Uterus (tissue), 4 donors: ENCODE data around the gene AGMO. TPM values are rescaled to one million over a fixed set of nuclear protein-coding genes. Genes with fewer than 3 reads are reported as not detected.

Experiments
- DNase-seq, 2 donors: peaks; one replicate each; pipeline ENCODE4 v3.0.0-alpha.2; 2019 to 2020
- H3K27ac ChIP-seq, 2 donors: fragments of 200-600 bp; sonication (generic); 1 replicate in 1 of 2; 2 replicates in 1 of 2; pipeline ENCODE4 v1.5.1; 2016 to 2018
- H3K27me3 ChIP-seq, 2 donors: fragments of 200-600 bp; sonication (generic); one replicate each; pipeline ENCODE4 v1.5.1; 2018 to 2019; ENCODE audit warnings: control low read depth in 1 of 2
- H3K36me3 ChIP-seq, 2 donors: fragments of 200-600 bp; sonication (generic); one replicate each; pipeline ENCODE4 v1.5.1; 2019; ENCODE audit warnings: control low read depth in 1 of 2
- H3K4me1 ChIP-seq, 2 donors: fragments of 200-600 bp; sonication (generic); one replicate each; pipeline ENCODE4 v1.5.1; 2018 to 2019; ENCODE audit warnings: control low read depth in 1 of 2
- H3K4me3 ChIP-seq, 2 donors: fragments of 200-600 bp; sonication (generic); 1 replicate in 1 of 2; 2 replicates in 1 of 2; pipeline ENCODE4 v1.5.1; 2018 to 2019; ENCODE audit warnings: mild to moderate bottlenecking in 1 of 2
- H3K9me3 ChIP-seq, 2 donors: fragments of 200-600 bp; sonication (generic); one replicate each; pipeline ENCODE4 v1.5.1; 2019; ENCODE audit warnings: control low read depth in 1 of 2
- CTCF ChIP-seq, 4 experiments: fragments of 200-600 bp in 2 of 4; fragments of 450-650 bp in 2 of 4; sonication (generic) in 2 of 4; IDR thresholded peaks; one replicate each; pipeline ENCODE4 v1.5.1; 2016 to 2019; ENCODE audit warnings: antibody characterized with exemption in 4 of 4, mild to moderate bottlenecking in 2 of 4, moderate library complexity in 1 of 4
- POLR2A ChIP-seq, 2 donors: fragments of 450-650 bp; IDR thresholded peaks; one replicate each; pipeline ENCODE4 v1.6.1; 2016; ENCODE audit warnings: antibody characterized with exemption in 2 of 2, mild to moderate bottlenecking in 1 of 2, moderate library complexity in 1 of 2
- intact Hi-C: fragments of 100-400 bp; cut with DNase I; formaldehyde crosslinking; loops from one replicate; pipeline ENCODE4 v1.15.1; 2023; ENCODE audit warnings: low total_unique reads
- total RNA-seq, 4 donors: library from RNA; depleted of rRNA in 3 of 4; stranded (reverse); fragments of >200 nt in 3 of 4; gene quantifications; one replicate each; pipeline versions ENCODE4 v1.1.0 to v1.2.4, GENCODE V29; 2014 to 2023
- donor health status: DM: yes; HTN: yes; CAD: no.

The AGMO gene
- total RNA-seq, 4 donors from 2014 or later: 0.24 to 1.5 TPM; not detected in 2

DNA sequence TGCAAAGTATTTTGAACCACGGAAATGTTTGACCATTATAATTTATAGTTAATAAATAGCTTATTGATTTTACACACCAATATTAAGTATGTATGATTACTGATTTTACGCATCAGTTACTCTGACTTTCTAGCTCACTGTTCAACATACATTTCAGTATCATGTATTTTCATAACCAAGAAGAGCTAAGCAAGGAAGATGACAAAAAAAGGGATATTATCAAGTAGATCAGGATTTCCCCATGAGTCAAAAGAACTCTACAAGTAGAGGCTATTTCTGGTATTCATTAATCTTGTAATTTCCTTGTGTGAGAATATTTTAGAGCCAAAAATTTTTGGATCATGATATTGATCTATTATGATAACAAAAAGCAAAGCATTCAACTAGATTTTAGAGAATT lies 131.6 kb downstream of the AGMO start:
- no peaks in the 10 kb centered on the region for H3K9me3 ChIP-seq
- DNase-seq: no peak
- intact Hi-C loops: no loop called here
- H3K4me3 ChIP-seq: no peak overlapping the region
- H3K27ac ChIP-seq: no peak overlapping the region
- H3K36me3 ChIP-seq: no peaks in the 10 kb centered on the region
- no peaks in the 10 kb centered on the region for H3K4me1 ChIP-seq
- H3K27me3 ChIP-seq: no peaks in the 10 kb centered on the region
- no peak for TF ChIP-seq POLR2A (IDR thresholded peaks at IDR 0.05)
- TF ChIP-seq CTCF (IDR thresholded peaks at IDR 0.05): no peak

DNA sequence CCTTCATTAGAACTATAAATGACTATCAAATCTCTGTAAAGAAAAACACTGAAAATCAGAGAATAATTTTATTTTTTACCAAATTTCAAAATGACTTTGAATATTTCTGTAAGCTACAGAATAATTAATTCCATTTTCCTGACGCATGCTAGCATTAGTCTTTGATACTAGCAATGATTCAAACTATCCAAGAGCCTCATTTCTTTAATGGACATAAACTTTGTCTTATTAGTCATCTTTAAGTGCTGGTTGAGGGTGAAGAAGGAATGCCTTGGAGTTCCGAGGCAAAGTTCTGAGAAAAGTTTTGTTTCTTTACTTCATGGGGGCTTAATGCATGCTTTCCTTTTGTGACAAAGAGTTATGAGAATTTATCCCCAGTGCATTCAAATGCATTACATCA lies 137.3 kb downstream of the AGMO start:
- Histone ChIP-seq H3K4me1 (no peaks in the 10 kb centered on the region), H3K36me3 (no peaks in the 10 kb centered on the region), H3K9me3 (no peaks in the 10 kb centered on the region), H3K4me3 (no peak overlapping the region), H3K27me3 (no peaks in the 10 kb centered on the region), H3K27ac (no peak overlapping the region)
- intact Hi-C loops: no loop called here
- no peak for TF ChIP-seq CTCF (IDR thresholded peaks at IDR 0.05)
- TF ChIP-seq POLR2A (IDR thresholded peaks at IDR 0.05): no peak
- DNase-seq: no peak

- intact Hi-C loops: no loop called here
Observed at GRCh38 chr7:15419596-15419995, 142.2 kb downstream of the AGMO start.

GRCh38 chr7:15418264-15418663 lies 143.6 kb downstream of the AGMO start:
- H3K27me3 ChIP-seq: no peaks in the 10 kb centered on the region

More at GRCh38 chr7:15419596-15419995, 142.2 kb downstream of the AGMO start:
- no peak for DNase-seq
- H3K27ac ChIP-seq: no peak overlapping the region
- H3K36me3 ChIP-seq: no peaks in the 10 kb centered on the region
- TF ChIP-seq CTCF (IDR thresholded peaks at IDR 0.05): no peak
- no peak for TF ChIP-seq POLR2A (IDR thresholded peaks at IDR 0.05)
- no peaks in the 10 kb centered on the region for H3K4me1 ChIP-seq
- no peaks in the 10 kb centered on the region for H3K27me3 ChIP-seq
- H3K4me3 ChIP-seq: no peak overlapping the region
- no peaks in the 10 kb centered on the region for H3K9me3 ChIP-seq

More at GRCh38 chr7:15418264-15418663, 143.6 kb downstream of the AGMO start:
- Histone ChIP-seq H3K9me3 (peaks cover 0 to 4% of the 10 kb centered on the region in 2 donors), H3K36me3 (no peaks in the 10 kb centered on the region), H3K27ac (no peak overlapping the region), H3K4me3 (no peak overlapping the region), H3K4me1 (no peaks in the 10 kb centered on the region)
- intact Hi-C loops: no loop called here
- no peak for DNase-seq
- no peak for TF ChIP-seq POLR2A (IDR thresholded peaks at IDR 0.05)
- TF ChIP-seq CTCF (IDR thresholded peaks at IDR 0.05): no peak
